CD4-positive, CD25-positive, alpha-beta regulatory T cell (primary cell): ENCODE data around the gene EME2. TPM values are rescaled to one million over a fixed set of nuclear protein-coding genes. Genes with fewer than 3 reads are reported as not detected.
A peak's percentile ranks its signal among the peaks of the same experiment; 100 is the strongest.

ENCODE experiments used
- ATAC-seq, 2 donors: fragments of 150-1000 bp; cut with Tn5 transposase; one replicate each; pipeline ENCODE4 v1.10.0; 2021; ENCODE audit warnings: low read depth in 2 of 2, moderate number of reproducible peaks in 2 of 2, moderate library complexity in 1 of 2
- DNase-seq, 3 donors: peaks; one replicate each; pipeline versions ENCODE4 v3.0.0 to v3.0.0-alpha.2; 2012 to 2022; ENCODE audit warnings: mixed read lengths in 1 of 3
- H3K27ac ChIP-seq: one replicate; pipeline ENCODE4 v1.7.0; 2013; ENCODE audit warnings: mild to moderate bottlenecking, low read length; ENCODE audit not compliant: insufficient read depth, poor library complexity, severe bottlenecking
- H3K27me3 ChIP-seq: one replicate; pipeline ENCODE4 v1.7.0; 2013; ENCODE audit warnings: low read length; ENCODE audit not compliant: control insufficient read depth, insufficient read depth
- H3K36me3 ChIP-seq: one replicate; pipeline ENCODE4 v1.7.0; 2013; ENCODE audit warnings: mild to moderate bottlenecking, low read length, moderate library complexity; ENCODE audit not compliant: control insufficient read depth, insufficient read depth
- H3K4me1 ChIP-seq: 2 replicates; pipeline ENCODE4 v1.7.0; 2013; ENCODE audit warnings: mild to moderate bottlenecking, low read length; ENCODE audit not compliant: insufficient read depth, control insufficient read depth, poor library complexity, severe bottlenecking
- H3K4me3 ChIP-seq: one replicate; pipeline ENCODE4 v1.7.0; 2013; ENCODE audit warnings: low read depth, mild to moderate bottlenecking, low read length, moderate library complexity
- H3K9me3 ChIP-seq, 2 experiments: 1 replicate in 1 of 2; 2 replicates in 1 of 2; pipeline ENCODE4 v1.7.0; 2013; ENCODE audit warnings: low read length in 2 of 2, mild to moderate bottlenecking in 1 of 2, moderate library complexity in 1 of 2; ENCODE audit not compliant: control insufficient read depth in 2 of 2
- H3K27ac Mint-ChIP-seq, 3 donors: one replicate each; pipeline ENCODE4 v1.8.0; 2020 to 2022; ENCODE audit warnings: mild to moderate bottlenecking in 3 of 3, mixed read lengths in 3 of 3, moderate library complexity in 2 of 3
- H3K27me3 Mint-ChIP-seq: one replicate; pipeline ENCODE4 v1.8.0; 2022; ENCODE audit warnings: mild to moderate bottlenecking, mixed read lengths
- H3K36me3 Mint-ChIP-seq: one replicate; pipeline ENCODE4 v1.8.0; 2020; ENCODE audit warnings: mixed read lengths
- H3K4me1 Mint-ChIP-seq, 4 donors: one replicate each; pipeline ENCODE4 v1.8.0; 2020 to 2022; ENCODE audit warnings: mixed read lengths in 4 of 4, mild to moderate bottlenecking in 1 of 4
- H3K4me3 Mint-ChIP-seq, 4 donors: one replicate each; pipeline ENCODE4 v1.8.0; 2020 to 2022; ENCODE audit warnings: mild to moderate bottlenecking in 4 of 4, mixed read lengths in 4 of 4, moderate library complexity in 3 of 4
- H3K9me3 Mint-ChIP-seq, 7 donors: one replicate each; pipeline ENCODE4 v1.8.0; 2020 to 2022; ENCODE audit warnings: mixed read lengths in 7 of 7, mild to moderate bottlenecking in 3 of 7, moderate library complexity in 2 of 7
- polyA plus RNA-seq, 4 donors: library from polyadenylated mRNA; unstranded; fragments of 300-500 nt; fragmentation: Illumina TruSeq; gene quantifications; one replicate each; pipeline ENCODE4 v1.2.3, GENCODE V29; 2021
- total RNA-seq: library from RNA; stranded (reverse); gene quantifications from one replicate; pipeline ENCODE4 v1.2.3, GENCODE V29; 2022

EME2 gene
- total and polyA plus RNA-seq, 5 donors from 2014 or later, result 0.57 to 19.0 (median 0.69) TPM

- Histone ChIP-seq H3K27ac (no peak overlapping the region), H3K4me3 (no peak overlapping the region), H3K4me1 (no peaks in the 10 kb centered on the region), H3K27me3 (no peaks in the 10 kb centered on the region), H3K9me3 (no peaks in the 10 kb centered on the region), H3K36me3 (peaks cover 21% of the 10 kb centered on the region)
- no peak for DNase-seq
- Mint-ChIP-seq H3K9me3 (no peaks in the 10 kb centered on the region), H3K4me1 (peaks cover 0 to 2% (median 0%) of the 10 kb centered on the region in 4 donors), H3K4me3 (no peak overlapping the region), H3K27ac (peak overlapping the region in 1 of 3 donors; percentile 48), H3K27me3 (no peaks in the 10 kb centered on the region), H3K36me3 (peaks cover 3% of the 10 kb centered on the region)
- ATAC-seq, result no peak
Measured at GRCh38 chr16:1741553-1742165, 31.0 kb upstream of the EME2 start.

GRCh38 chr16:1743376-1744337 is 29.0 kb upstream of the EME2 start:
- Histone ChIP-seq H3K9me3 (no peaks in the 10 kb centered on the region), H3K4me3 (no peak overlapping the region), H3K4me1 (no peaks in the 10 kb centered on the region), H3K36me3 (peaks cover 40% of the 10 kb centered on the region), H3K27ac (no peak overlapping the region), H3K27me3 (no peaks in the 10 kb centered on the region)
- ATAC-seq (no peak), DNase-seq (no peak)
- Mint-ChIP-seq H3K4me1 (peaks cover 0 to 2% (median 0%) of the 10 kb centered on the region in 4 donors), H3K36me3 (peaks cover 3% of the 10 kb centered on the region), H3K27me3 (no peaks in the 10 kb centered on the region), H3K27ac (no peak overlapping the region), H3K4me3 (no peak overlapping the region), H3K9me3 (no peaks in the 10 kb centered on the region)

- DNase-seq (no peak), ATAC-seq (no peak)
- Histone ChIP-seq H3K4me3 (no peak overlapping the region), H3K9me3 (no peaks in the 10 kb centered on the region), H3K36me3 (peaks cover 47% of the 10 kb centered on the region), H3K4me1 (no peaks in the 10 kb centered on the region), H3K27ac (no peak overlapping the region), H3K27me3 (no peaks in the 10 kb centered on the region)
- peaks cover 9% of the 10 kb centered on the region for H3K36me3 Mint-ChIP-seq
- no peaks in the 10 kb centered on the region for H3K27me3 Mint-ChIP-seq
- H3K9me3 Mint-ChIP-seq, result no peaks in the 10 kb centered on the region
- H3K4me3 Mint-ChIP-seq, result no peak overlapping the region
- no peak overlapping the region for H3K27ac Mint-ChIP-seq
- peaks cover 0 to 2% (median 0%) of the 10 kb centered on the region in 4 donors for H3K4me1 Mint-ChIP-seq
Measured at GRCh38 chr16:1744338-1744840, 28.2 kb upstream of the EME2 start.

GRCh38 chr16:1745181-1745899 is 27.3 kb upstream of the EME2 start:
- no peak overlapping the region for H3K27ac Mint-ChIP-seq
- H3K9me3 ChIP-seq, result no peaks in the 10 kb centered on the region
- H3K4me3 ChIP-seq, result no peak overlapping the region
- H3K27ac ChIP-seq, result no peak overlapping the region
- DNase-seq, result no peak
- no peaks in the 10 kb centered on the region for H3K9me3 Mint-ChIP-seq
- ATAC-seq, result no peak
- H3K27me3 Mint-ChIP-seq, result no peaks in the 10 kb centered on the region
- H3K4me1 Mint-ChIP-seq, result peaks cover 0 to 2% (median 0%) of the 10 kb centered on the region in 4 donors
- H3K27me3 ChIP-seq, result no peaks in the 10 kb centered on the region
- H3K36me3 ChIP-seq, result peaks cover 48% of the 10 kb centered on the region
- peaks cover 9% of the 10 kb centered on the region for H3K36me3 Mint-ChIP-seq
- H3K4me1 ChIP-seq, result no peaks in the 10 kb centered on the region
- no peak overlapping the region for H3K4me3 Mint-ChIP-seq

GRCh38 chr16:1745900-1746692 is 26.5 kb upstream of the EME2 start:
- ATAC-seq (no peak), DNase-seq (no peak)
- H3K4me3 Mint-ChIP-seq, result no peak overlapping the region
- H3K9me3 Mint-ChIP-seq, result no peaks in the 10 kb centered on the region
- no peaks in the 10 kb centered on the region for H3K27me3 Mint-ChIP-seq
- Histone ChIP-seq H3K4me3 (no peak overlapping the region), H3K27me3 (no peaks in the 10 kb centered on the region), H3K4me1 (no peaks in the 10 kb centered on the region), H3K9me3 (no peaks in the 10 kb centered on the region), H3K27ac (no peak overlapping the region), H3K36me3 (peaks cover 48% of the 10 kb centered on the region)
- peaks cover 9% of the 10 kb centered on the region for H3K36me3 Mint-ChIP-seq
- H3K27ac Mint-ChIP-seq, result no peak overlapping the region
- H3K4me1 Mint-ChIP-seq, result peaks cover 0 to 2% (median 0%) of the 10 kb centered on the region in 4 donors

- DNase-seq, result no peak
- no peak overlapping the region for H3K4me3 ChIP-seq
- peaks cover 55% of the 10 kb centered on the region for H3K36me3 ChIP-seq
- H3K27ac Mint-ChIP-seq, result no peak overlapping the region
- no peak for ATAC-seq
- no peaks in the 10 kb centered on the region for H3K9me3 Mint-ChIP-seq
- no peaks in the 10 kb centered on the region for H3K27me3 Mint-ChIP-seq
- no peaks in the 10 kb centered on the region for H3K4me1 ChIP-seq
- H3K27me3 ChIP-seq, result no peaks in the 10 kb centered on the region
- H3K4me3 Mint-ChIP-seq, result no peak overlapping the region
- H3K9me3 ChIP-seq, result no peaks in the 10 kb centered on the region
- H3K36me3 Mint-ChIP-seq, result peaks cover 9% of the 10 kb centered on the region
- H3K4me1 Mint-ChIP-seq, result peaks cover 0 to 2% (median 0%) of the 10 kb centered on the region in 4 donors
- no peak overlapping the region for H3K27ac ChIP-seq
Measured at GRCh38 chr16:1746693-1747195, 25.9 kb upstream of the EME2 start.

- peaks cover 67% of the 10 kb centered on the region for H3K36me3 ChIP-seq
- H3K9me3 Mint-ChIP-seq, result peaks cover 0 to 2% (median 0%) of the 10 kb centered on the region in 7 donors
- no peak for DNase-seq
- H3K27me3 Mint-ChIP-seq, result no peaks in the 10 kb centered on the region
- H3K4me3 ChIP-seq, result no peak overlapping the region
- peaks cover 0 to 3% (median 1%) of the 10 kb centered on the region in 4 donors for H3K4me1 Mint-ChIP-seq
- H3K27me3 ChIP-seq, result no peaks in the 10 kb centered on the region
- no peak overlapping the region for H3K4me3 Mint-ChIP-seq
- no peaks in the 10 kb centered on the region for H3K9me3 ChIP-seq
- H3K4me1 ChIP-seq, result no peaks in the 10 kb centered on the region
- peaks cover 14% of the 10 kb centered on the region for H3K36me3 Mint-ChIP-seq
- no peak overlapping the region for H3K27ac ChIP-seq
- H3K27ac Mint-ChIP-seq, result no peak overlapping the region
- ATAC-seq, result no peak
Measured at GRCh38 chr16:1747934-1748333, 24.7 kb upstream of the EME2 start.
